ENCODE data around the gene ZNF292. TPM values are rescaled to one million over a fixed set of nuclear protein-coding genes. Genes with fewer than 3 reads are reported as not detected.

ZNF292 gene
- total and polyA plus RNA-seq, 7 donors, result 3.0 to 117 (median 50.7) TPM

GRCh38 chr6:87244380-87244779, 89.0 kb downstream of the ZNF292 start:
- H3K27ac ChIP-seq, result no peak overlapping the region
- no peak for DNase-seq
- H3K36me3 ChIP-seq, result peaks cover 4 to 69% (median 17%) of the 10 kb centered on the region in 4 donors
- intact Hi-C loops (cut with DNase I), result no loop called here
- no peaks in the 10 kb centered on the region for H3K9me3 ChIP-seq
- no peak overlapping the region for H3K4me3 ChIP-seq
- no peaks in the 10 kb centered on the region for H3K27me3 ChIP-seq
- TF ChIP-seq POLR2A (IDR thresholded peaks at IDR 0.05) (no peak), EP300 (IDR thresholded peaks at IDR 0.05) (no peak), POLR2AphosphoS5 (IDR thresholded peaks at IDR 0.05) (no peak), CTCF (IDR thresholded peaks at IDR 0.05) (no peak)
- H3K4me1 ChIP-seq, result no peaks in the 10 kb centered on the region

- no peak overlapping the region for H3K4me3 ChIP-seq
- no peaks in the 10 kb centered on the region for H3K27me3 ChIP-seq
- no peak overlapping the region for H3K27ac ChIP-seq
- H3K4me1 ChIP-seq, result no peaks in the 10 kb centered on the region
- DNase-seq, result no peak
- no peak for TF ChIP-seq POLR2AphosphoS5 (IDR thresholded peaks at IDR 0.05)
- no peak for TF ChIP-seq CTCF (IDR thresholded peaks at IDR 0.05)
- no peak for TF ChIP-seq EP300 (IDR thresholded peaks at IDR 0.05)
- TF ChIP-seq POLR2A (IDR thresholded peaks at IDR 0.05), result no peak
- intact Hi-C loops (cut with DNase I), result no loop called here
- H3K9me3 ChIP-seq, result no peaks in the 10 kb centered on the region
- peaks cover 4 to 74% (median 23%) of the 10 kb centered on the region in 4 donors for H3K36me3 ChIP-seq
These were observed 94.7 kb downstream of the ZNF292 start for GRCh38 chr6:87250019-87250418.

- no peaks in the 10 kb centered on the region for H3K27me3 ChIP-seq
- no peak overlapping the region for H3K4me3 ChIP-seq
- DNase-seq, result no peak
- H3K36me3 ChIP-seq, result peaks cover 13 to 75% (median 31%) of the 10 kb centered on the region in 4 donors
- no peaks in the 10 kb centered on the region for H3K4me1 ChIP-seq
- 84 to 95% methylated on average over 1 of the region's 1 CpG for WGBS, 2 donors
- H3K27ac ChIP-seq, result no peak overlapping the region
- TF ChIP-seq CTCF (IDR thresholded peaks at IDR 0.05) (no peak), POLR2A (IDR thresholded peaks at IDR 0.05) (no peak), POLR2AphosphoS5 (IDR thresholded peaks at IDR 0.05) (no peak), EP300 (IDR thresholded peaks at IDR 0.05) (no peak)
- no peaks in the 10 kb centered on the region for H3K9me3 ChIP-seq
- intact Hi-C loops (cut with DNase I), result no loop called here
These were observed 95.9 kb downstream of the ZNF292 start for GRCh38 chr6:87251225-87251624.

GRCh38 chr6:87251725-87252124, 96.4 kb downstream of the ZNF292 start:
- no peaks in the 10 kb centered on the region for H3K4me1 ChIP-seq
- DNase-seq, result no peak
- H3K27ac ChIP-seq, result no peak overlapping the region
- no peaks in the 10 kb centered on the region for H3K9me3 ChIP-seq
- no peaks in the 10 kb centered on the region for H3K27me3 ChIP-seq
- H3K4me3 ChIP-seq, result no peak overlapping the region
- TF ChIP-seq POLR2A (IDR thresholded peaks at IDR 0.05) (no peak), EP300 (IDR thresholded peaks at IDR 0.05) (no peak), POLR2AphosphoS5 (IDR thresholded peaks at IDR 0.05) (no peak), CTCF (IDR thresholded peaks at IDR 0.05) (no peak)
- intact Hi-C loops (cut with DNase I), result no loop called here
- peaks cover 13 to 75% (median 27%) of the 10 kb centered on the region in 4 donors for H3K36me3 ChIP-seq

DNA sequence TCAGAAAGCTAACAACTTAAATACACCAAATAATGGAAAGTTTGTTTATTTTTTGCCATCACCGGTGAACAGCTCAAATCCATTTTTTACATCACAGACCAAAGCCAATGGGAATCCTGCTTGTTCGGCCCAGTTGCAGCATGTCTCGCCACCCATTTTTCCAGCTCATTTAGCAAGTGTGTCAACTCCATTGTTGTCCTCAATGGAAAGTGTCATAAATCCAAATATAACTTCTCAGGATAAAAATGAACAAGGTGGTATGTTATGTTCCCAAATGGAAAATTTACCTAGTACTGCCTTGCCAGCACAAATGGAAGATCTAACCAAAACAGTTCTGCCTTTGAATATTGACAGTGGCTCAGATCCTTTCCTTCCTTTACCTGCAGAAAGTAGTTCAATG, 101.7 kb downstream of the ZNF292 start:
- H3K4me3 ChIP-seq, result no peak overlapping the region
- no peak overlapping the region for H3K27ac ChIP-seq
- WGBS, 2 donors, result 95 to 97% methylated on average over 3 of the region's 3 CpGs
- peaks cover 9 to 51% (median 16%) of the 10 kb centered on the region in 4 donors for H3K36me3 ChIP-seq
- H3K27me3 ChIP-seq, result no peaks in the 10 kb centered on the region
- no peak for DNase-seq
- no peaks in the 10 kb centered on the region for H3K9me3 ChIP-seq
- TF ChIP-seq CTCF (IDR thresholded peaks at IDR 0.05), result no peak
- intact Hi-C loops (cut with DNase I), result no loop called here
- H3K4me1 ChIP-seq, result no peaks in the 10 kb centered on the region

All from sigmoid colon (tissue), 7 donors.